ENCODE data around the gene NTM.

NTM gene

GRCh38 chr11:131694526-131695424 is 324.4 kb downstream of the NTM start:
- peak; percentile 92 for DNase-seq

DNA sequence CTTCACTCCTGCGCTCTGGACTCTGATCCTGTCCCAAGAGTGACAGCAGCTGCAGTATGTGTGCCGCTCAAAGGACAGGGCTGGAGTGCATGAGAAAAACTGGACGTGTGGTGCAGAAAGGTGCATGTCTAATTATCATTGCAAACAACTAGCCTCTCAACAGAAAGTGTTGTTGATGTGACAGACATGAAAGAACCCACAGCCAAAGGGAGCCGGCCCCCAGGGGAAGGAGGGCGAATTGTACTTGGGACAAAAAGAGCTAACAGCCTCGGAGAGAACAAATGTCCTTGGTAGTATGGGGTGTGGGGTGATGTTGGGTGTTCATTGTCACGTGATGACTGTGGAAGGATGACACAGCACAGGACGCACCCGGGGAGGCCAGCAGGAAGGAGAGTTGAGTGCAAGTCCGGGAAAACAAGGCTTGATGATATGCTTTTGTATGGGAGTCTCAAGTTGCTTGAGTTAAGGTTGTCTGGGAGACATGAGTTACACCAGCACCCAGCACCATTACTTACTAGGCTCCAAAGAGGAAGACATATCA is 325.5 kb downstream of the NTM start:
- no peak for DNase-seq

GRCh38 chr11:131696690-131697089 is 326.3 kb downstream of the NTM start:
- peak; percentile 94 for DNase-seq

GRCh38 chr11:131703311-131703710 is 332.9 kb downstream of the NTM start:
- no peak for DNase-seq

- no peak for DNase-seq
Measured at GRCh38 chr11:131704682-131705081, 334.3 kb downstream of the NTM start.

DNA sequence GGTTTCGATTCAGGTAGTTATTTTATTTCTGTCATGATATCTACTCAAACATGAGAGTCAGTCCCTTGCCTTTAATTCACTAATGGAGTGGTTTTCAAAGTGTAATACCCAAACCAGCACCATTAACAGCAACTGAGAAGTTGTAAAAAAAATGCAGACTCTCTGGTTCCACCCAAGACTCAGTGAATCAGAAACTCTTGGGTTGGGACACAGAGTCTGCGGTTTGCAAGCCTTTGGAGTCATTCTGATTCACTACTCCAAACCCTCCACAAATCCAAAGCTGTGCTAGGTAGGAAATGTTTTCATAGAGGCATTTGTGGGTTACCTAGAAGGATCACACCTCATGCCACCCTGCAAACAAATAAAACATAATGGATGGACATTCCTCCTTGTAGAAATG is 340.1 kb downstream of the NTM start:
- no peak for DNase-seq

DNA sequence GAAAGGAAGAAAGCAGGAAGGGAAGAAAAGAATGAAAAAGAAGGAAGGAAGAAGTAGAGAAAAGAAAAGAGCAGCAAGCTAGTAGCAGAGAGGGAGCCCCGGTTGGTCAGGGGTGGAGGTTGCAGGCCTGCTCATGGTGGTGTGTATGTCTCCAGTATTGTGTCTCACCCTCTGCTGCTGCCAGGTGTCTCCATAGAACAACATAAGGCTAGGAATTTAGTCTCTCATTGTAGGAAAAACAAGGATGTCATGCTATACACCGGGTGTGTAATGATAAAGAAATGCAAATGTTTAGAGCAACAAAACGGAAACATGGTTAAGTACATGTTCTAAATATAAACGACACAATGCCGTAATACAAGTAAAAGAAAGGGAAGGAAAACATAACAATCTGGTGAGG is 342.5 kb downstream of the NTM start:
- DNase-seq, result no peak

GRCh38 chr11:131713529-131714134 is 343.2 kb downstream of the NTM start:
- DNase-seq, result no peak

GRCh38 chr11:131717616-131718015 is 347.2 kb downstream of the NTM start:
- DNase-seq, result no peak

DNA sequence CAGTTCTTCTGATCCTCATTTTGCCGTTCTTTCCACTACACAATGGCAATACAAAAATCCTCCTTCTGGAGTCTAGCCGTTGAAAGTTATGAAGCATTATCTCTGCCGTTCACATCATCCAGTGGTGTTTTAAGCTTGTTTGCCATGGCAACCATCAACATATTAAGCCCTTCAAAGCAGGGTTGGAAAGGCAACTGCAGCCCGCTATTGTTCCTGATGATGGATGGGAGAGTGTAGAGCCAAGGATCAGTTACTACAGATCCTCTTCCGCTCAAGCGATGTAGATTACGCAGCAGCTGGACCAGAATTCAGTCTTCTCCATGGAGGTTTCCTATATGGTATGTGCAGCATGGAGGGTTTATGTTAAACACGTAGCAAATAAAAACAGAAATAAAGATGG is 352.7 kb downstream of the NTM start:
- peak; percentile 77 for DNase-seq

DNA sequence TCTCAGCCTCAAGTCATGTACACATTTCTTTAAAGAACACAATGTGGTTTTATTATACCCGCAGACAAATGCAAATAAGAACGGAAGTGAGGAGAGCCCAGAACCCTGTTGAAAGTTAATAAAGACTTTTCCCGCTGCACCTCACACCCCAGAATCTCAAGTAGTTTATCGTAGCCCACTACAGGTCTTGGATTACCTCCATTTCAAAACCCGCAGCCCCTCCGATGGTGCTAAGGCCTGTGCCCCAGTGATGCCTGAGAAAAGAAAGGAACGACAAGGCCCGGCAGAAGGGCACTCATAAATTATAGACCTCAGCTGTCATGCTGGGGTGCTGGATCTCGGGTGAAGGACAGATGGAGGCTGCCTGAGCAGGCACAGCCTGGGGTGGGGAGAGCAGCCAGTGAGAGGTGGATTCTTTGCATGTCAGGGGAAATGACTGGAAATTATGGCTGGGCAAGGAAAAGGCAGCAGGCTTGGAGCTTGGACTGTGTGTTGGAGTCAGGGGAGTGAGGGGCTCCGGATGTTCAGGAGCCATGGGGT is 354.1 kb downstream of the NTM start:
- DNase-seq, result peak; percentile 98

- peak; percentile 63 for DNase-seq
Measured at GRCh38 chr11:131734871-131735270, 364.5 kb downstream of the NTM start.

DNA sequence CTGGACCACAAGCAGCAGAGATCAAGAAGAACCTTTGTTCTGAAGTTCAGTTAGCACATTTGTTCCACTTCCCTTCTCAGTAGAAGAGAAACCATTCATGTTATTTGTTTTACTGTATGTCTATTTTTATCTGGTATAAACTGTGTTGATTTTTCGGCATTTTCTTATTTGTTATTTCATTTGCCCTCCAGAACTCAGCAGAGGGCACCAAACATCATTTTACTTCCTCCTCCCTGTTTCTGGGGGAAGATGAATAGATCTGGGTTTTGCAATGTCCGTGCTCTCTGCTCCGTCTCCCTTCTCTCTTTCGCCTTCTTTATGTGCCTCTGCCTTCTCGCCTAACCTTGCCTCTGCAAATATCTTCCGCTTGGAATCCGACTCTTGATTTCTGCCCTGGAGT is 366.9 kb downstream of the NTM start:
- DNase-seq, result peak; percentile 72

- DNase-seq, result peak; percentile 33
Measured at GRCh38 chr11:131739243-131739882, 368.9 kb downstream of the NTM start.

DNA sequence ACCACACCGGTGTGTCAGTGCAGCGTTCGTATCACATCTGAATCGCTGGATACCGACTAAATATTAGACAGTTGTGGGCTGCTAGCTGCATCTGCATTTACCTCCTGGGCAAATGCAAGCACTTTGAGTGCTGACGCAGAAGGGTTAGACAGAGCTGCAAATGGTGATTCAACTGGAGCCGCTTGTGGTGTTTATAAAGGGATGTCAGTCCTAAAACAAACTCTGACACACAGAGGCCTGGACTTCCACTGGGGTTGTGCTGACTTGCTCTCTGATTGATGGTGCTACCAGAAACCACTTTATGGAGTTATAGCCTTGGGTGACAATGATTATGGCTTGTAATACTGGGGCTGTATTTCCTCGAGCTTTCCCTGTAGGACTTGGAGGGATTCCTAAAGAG is 374.4 kb downstream of the NTM start:
- peak; percentile 61 for DNase-seq

- DNase-seq, result no peak
Measured at GRCh38 chr11:131745405-131745804, 375.0 kb downstream of the NTM start.

- no peak for DNase-seq
Measured at GRCh38 chr11:131746201-131746600, 375.8 kb downstream of the NTM start.

GRCh38 chr11:131748151-131749050 is 378.0 kb downstream of the NTM start:
- peak; percentile 88 for DNase-seq

- DNase-seq, result no peak
Measured at GRCh38 chr11:131749101-131749500, 378.7 kb downstream of the NTM start.

GRCh38 chr11:131750152-131750551 is 379.7 kb downstream of the NTM start:
- no peak for DNase-seq

DNA sequence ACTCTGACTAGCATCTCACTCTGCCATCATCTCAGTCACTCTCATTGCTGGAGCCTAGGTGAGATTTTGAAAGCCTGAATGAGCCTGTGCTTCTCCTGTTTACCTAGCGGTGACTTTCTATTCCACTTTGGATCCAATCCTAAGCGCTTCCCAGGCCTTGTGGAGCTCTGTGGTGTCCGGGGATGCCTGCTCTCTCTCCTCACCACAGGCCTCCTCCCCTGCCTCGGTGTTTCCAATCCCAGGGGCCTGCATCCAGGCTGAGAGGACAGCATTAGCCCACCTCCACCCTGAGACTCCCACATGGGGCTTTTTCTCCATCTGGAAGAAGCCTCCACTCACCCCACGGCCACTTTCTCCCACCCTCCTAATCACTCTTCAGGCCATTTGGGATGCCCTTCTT is 380.3 kb downstream of the NTM start:
- DNase-seq, result no peak

GRCh38 chr11:131754671-131755070 is 384.3 kb downstream of the NTM start:
- DNase-seq, result no peak
